IMR-90 (cell line): ENCODE results near the gene PALM. TPM values are rescaled to one million over a fixed set of nuclear protein-coding genes. Genes with fewer than 3 reads are reported as not detected.

Experiments used
- ATAC-seq: fragments of 200-7000 bp; cut with Tn5 transposase; 2 replicates; pipeline ENCODE4 v1.9.1; 2020; ENCODE audit warnings: low read depth, mild to moderate bottlenecking, moderate library complexity
- BruUV-seq: library from RNA; stranded (reverse); fragments of 400-500 nt; replicated peaks from 2 replicates; lab custom pipeline; 2021; lab: Mats Ljungman, UMichigan
- CTCF ChIA-PET: fragments of 300-600 bp; formaldehyde crosslinking; extraction: SDS; loops from one replicate; lab custom pipeline; 2021; ENCODE audit warnings: antibody characterized with exemption; lab: Yijun Ruan, JAX
- POLR2A ChIA-PET: fragments of 300-600 bp; sonication (Branson Sonifier 250); formaldehyde crosslinking; loops from one replicate; lab custom pipeline; 2022; ENCODE audit warnings: antibody characterized with exemption; ENCODE audit not compliant: unreplicated experiment; lab: Charles Lee
- DNase-seq: peaks from one replicate; pipeline ENCODE4 v3.0.0; 2013
- H2AFZ ChIP-seq: replicated peaks from 2 replicates; pipeline ENCODE3; 2013; ENCODE audit warnings: low read length, mild to moderate bottlenecking; ENCODE audit not compliant: poor library complexity
- H2AK5ac ChIP-seq: 2 replicates; pipeline ENCODE4 v1.6.1; 2013; ENCODE audit warnings: low read depth, low read length, inconsistent platforms
- H2AK9ac ChIP-seq: replicated peaks from 2 replicates; pipeline ENCODE3; 2013; ENCODE audit warnings: mild to moderate bottlenecking, low read depth, low read length, moderate library complexity; ENCODE audit not compliant: poor library complexity
- H2BK120ac ChIP-seq: 2 replicates; pipeline ENCODE4 v1.6.1; 2013; ENCODE audit warnings: low read depth, low read length, inconsistent platforms
- H2BK15ac ChIP-seq: 3 replicates; pipeline ENCODE4 v1.6.1; 2013; ENCODE audit warnings: low read depth, low read length, inconsistent platforms
- H2BK20ac ChIP-seq: 2 replicates; pipeline ENCODE4 v1.6.1; 2013; ENCODE audit warnings: low read depth, mild to moderate bottlenecking, inconsistent platforms, low read length, moderate library complexity
- H2BK5ac ChIP-seq: 2 replicates; pipeline ENCODE4 v1.6.1; 2013; ENCODE audit warnings: mild to moderate bottlenecking, low read depth, low read length, inconsistent platforms; ENCODE audit not compliant: poor library complexity, severe bottlenecking
- H3K14ac ChIP-seq: replicated peaks from 2 replicates; pipeline ENCODE4 v1.6.1; 2013; ENCODE audit warnings: low read depth, low read length, inconsistent platforms
- H3K18ac ChIP-seq: 2 replicates; pipeline ENCODE4 v1.6.1; 2013; ENCODE audit warnings: low read depth, low read length, control low read depth
- H3K23ac ChIP-seq: 2 replicates; pipeline ENCODE4 v1.6.1; 2013; ENCODE audit warnings: low read depth, low read length, inconsistent platforms
- H3K27ac ChIP-seq: 2 replicates; pipeline ENCODE4 v1.5.1; 2013; ENCODE audit warnings: mild to moderate bottlenecking, control low read depth, low read length; ENCODE audit not compliant: insufficient read depth
- H3K27me3 ChIP-seq: 2 replicates; pipeline ENCODE4 v1.6.1; 2013; ENCODE audit warnings: low read length; ENCODE audit not compliant: control insufficient read depth, insufficient read depth
- H3K36me3 ChIP-seq: 2 replicates; pipeline ENCODE4 v1.6.1; 2013; ENCODE audit warnings: low read length, mixed read lengths; ENCODE audit not compliant: control insufficient read depth, insufficient read depth
- H3K4ac ChIP-seq: 2 replicates; pipeline ENCODE4 v1.6.1; 2013; ENCODE audit warnings: low read depth, low read length, inconsistent platforms
- H3K4me1 ChIP-seq: 2 replicates; pipeline ENCODE4 v1.6.1; 2013; ENCODE audit warnings: low read length, mixed read lengths; ENCODE audit not compliant: control insufficient read depth, insufficient read depth
- H3K4me2 ChIP-seq: 2 replicates; pipeline ENCODE4 v1.6.1; 2013; ENCODE audit warnings: low read depth, mild to moderate bottlenecking, control low read depth, low read length, moderate library complexity
- H3K4me3 ChIP-seq: 2 replicates; pipeline ENCODE4 v1.5.1; 2013; ENCODE audit warnings: low read depth, mild to moderate bottlenecking, control low read depth, low read length, moderate library complexity; ENCODE audit not compliant: insufficient read depth
- H3K56ac ChIP-seq: 2 replicates; pipeline ENCODE4 v1.6.1; 2013; ENCODE audit warnings: low read length, inconsistent platforms; ENCODE audit not compliant: insufficient read depth; ENCODE audit errors: extremely low read depth
- H3K79me1 ChIP-seq, 2 experiments: 2 replicates each; pipeline ENCODE4 v1.6.1; 2013; ENCODE audit warnings: low read length in 2 of 2, inconsistent platforms in 1 of 2, low read depth in 1 of 2
- H3K9ac ChIP-seq: 2 replicates; pipeline ENCODE4 v1.6.1; 2013; ENCODE audit warnings: low read depth, low read length, control low read depth
- H3K9me1 ChIP-seq: 2 replicates; pipeline ENCODE4 v1.6.1; 2013; ENCODE audit warnings: low read length, inconsistent platforms; ENCODE audit not compliant: insufficient read depth
- H3K9me3 ChIP-seq: 2 replicates; pipeline ENCODE4 v1.6.1; 2013; ENCODE audit warnings: low read length; ENCODE audit not compliant: control insufficient read depth, insufficient read depth
- H4K20me1 ChIP-seq: 2 replicates; pipeline ENCODE4 v1.6.1; 2013; ENCODE audit warnings: low read length, inconsistent platforms; ENCODE audit not compliant: insufficient read depth
- H4K5ac ChIP-seq: 2 replicates; pipeline ENCODE4 v1.6.1; 2013; ENCODE audit warnings: mild to moderate bottlenecking, low read depth, low read length, control low read depth
- H4K8ac ChIP-seq, 2 experiments: 2 replicates each; pipeline ENCODE4 v1.6.1; 2013; ENCODE audit warnings: low read depth in 2 of 2, low read length in 2 of 2, control low read depth in 1 of 2, inconsistent platforms in 1 of 2
- H4K91ac ChIP-seq: 2 replicates; pipeline ENCODE4 v1.6.1; 2013; ENCODE audit warnings: low read depth, low read length, inconsistent platforms; ENCODE audit not compliant: insufficient read depth
- BHLHE40 ChIP-seq: fragments of 150-350 bp; IDR thresholded peaks from 2 replicates; pipeline ENCODE4 v1.6.1; 2016; ENCODE audit warnings: mild to moderate bottlenecking, low read depth, low read length
- CEBPB ChIP-seq: IDR thresholded peaks from 2 replicates; pipeline ENCODE4 v1.6.1; 2012; ENCODE audit warnings: low read depth, low read length, improper control_type of control experiment
- CHD1 ChIP-seq: IDR thresholded peaks from 2 replicates; pipeline ENCODE4 v1.6.1; 2012; ENCODE audit warnings: low read depth, low read length, improper control_type of control experiment
- CTCF ChIP-seq: conservative IDR thresholded peaks from 2 replicates; pipeline ENCODE4 v1.5.1; 2012; ENCODE audit warnings: mild to moderate bottlenecking, low read depth, low read length, improper control_type of control experiment
- ELK1 ChIP-seq: fragments of 150-350 bp; IDR thresholded peaks from 2 replicates; pipeline ENCODE4 v1.6.1; 2016; ENCODE audit warnings: low read depth, mild to moderate bottlenecking, low read length, moderate library complexity, borderline replicate concordance
- MXI1 ChIP-seq: IDR thresholded peaks from 2 replicates; pipeline ENCODE4 v1.6.1; 2012; ENCODE audit warnings: low read depth, mild to moderate bottlenecking, low read length, moderate library complexity, borderline replicate concordance
- NFE2L2 ChIP-seq: fragments of 150-350 bp; IDR thresholded peaks from 2 replicates; pipeline ENCODE4 v1.6.1; 2016; ENCODE audit warnings: low read depth, mild to moderate bottlenecking, low read length
- POLR2A ChIP-seq: IDR thresholded peaks from 2 replicates; pipeline ENCODE4 v1.6.1; 2012; ENCODE audit warnings: mild to moderate bottlenecking, low read depth, low read length
- RAD21 ChIP-seq: IDR thresholded peaks from 2 replicates; pipeline ENCODE4 v1.6.1; 2012; ENCODE audit warnings: low read length, improper control_type of control experiment
- RCOR1 ChIP-seq: IDR thresholded peaks from 2 replicates; pipeline ENCODE4 v1.6.1; 2012; ENCODE audit warnings: mild to moderate bottlenecking, low read length, improper control_type of control experiment; ENCODE audit not compliant: insufficient replicate concordance
- SMC3 ChIP-seq: fragments of 150-350 bp; IDR thresholded peaks from 2 replicates; pipeline ENCODE4 v1.6.1; 2016; ENCODE audit warnings: low read depth, mild to moderate bottlenecking, antibody characterized with exemption, low read length, moderate library complexity
- WGBS, 2 experiments: methylation state at CpG; one replicate each; pipeline versions ENCODE4 v1.1.5 to v1.1.7; 2013; ENCODE audit warnings: missing lambda C conversion rate in 2 of 2; ENCODE audit not compliant: insufficient read length in 1 of 2; ENCODE audit errors: extremely low coverage in 2 of 2; 5-methylcytosine and 5-hydroxymethylcytosine counted together
- dilution Hi-C: fragments of 300-500 bp; cut with HindIII; formaldehyde crosslinking; loops from one replicate; pipeline ENCODE4 v1.14.3; 2018; ENCODE audit warnings: low sequenced_read_pairs; ENCODE audit not compliant: unreplicated experiment
- in situ Hi-C: fragments of 300-500 bp; cut with MboI; formaldehyde crosslinking; loops from 3 replicates; pipeline ENCODE4 v1.14.3; 2019; ENCODE audit warnings: low sequenced_read_pairs, inconsistent platforms, mixed read lengths
- intact Hi-C: fragments of 100-400 bp; cut with micrococcal nuclease; formaldehyde crosslinking; loops from 2 replicates; pipeline ENCODE4 v1.10.0; 2022
- polyA plus RNA-seq, 3 experiments: library from polyadenylated mRNA; depleted of rRNA; stranded (reverse); fragments of >200 nt; gene quantifications; 2 replicates each; pipeline ENCODE4 v1.2.3, GENCODE V29; 2012; ENCODE audit warnings: low replicate concordance in 1 of 3
- total RNA-seq: library from RNA; depleted of rRNA; stranded (reverse); fragments of >200 nt; gene quantifications from 2 replicates; pipeline ENCODE4 v1.2.3, GENCODE V29; 2012
- TF ChIP-seq, protein P1 (sequence below): fragments of 150-350 bp; IDR thresholded peaks from 2 replicates; pipeline ENCODE4 v1.6.1; 2017; ENCODE audit warnings: mild to moderate bottlenecking, antibody characterized with exemption, low read length, low read depth

PALM gene
- total and polyA plus RNA-seq, 2 of the 4 experiments (the other 2 are of a cell fraction), result 2.2 to 7.4 TPM

DNA sequence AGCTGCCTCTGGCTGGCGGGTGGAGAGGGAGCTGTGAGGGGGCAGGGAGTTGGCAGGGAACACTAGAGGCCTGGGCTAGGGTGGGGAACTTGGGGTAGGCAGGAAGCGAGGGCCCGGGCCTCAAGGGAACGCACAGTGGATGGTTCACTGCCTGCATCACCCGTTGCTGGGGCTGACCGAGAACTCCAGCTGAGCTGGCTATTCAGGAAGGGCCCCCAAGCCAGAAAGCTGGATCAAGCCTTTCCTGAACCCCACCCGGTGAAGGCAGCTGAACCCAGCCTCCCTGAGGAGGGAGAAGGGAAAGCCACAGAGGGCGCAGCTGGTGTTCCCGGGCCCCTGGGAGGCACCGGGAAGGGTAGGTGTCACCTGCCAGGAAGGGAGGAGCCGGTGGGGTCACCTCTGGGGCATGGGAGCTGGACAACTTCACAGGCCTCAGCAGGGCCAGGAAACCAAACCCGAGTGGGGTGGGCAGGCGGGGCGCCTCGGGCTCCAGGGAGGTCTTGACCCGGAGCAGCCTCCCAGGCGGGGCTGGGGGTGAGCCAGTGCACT is 13.9 kb downstream of the PALM start:
- ChIA-PET CTCF (no interaction called here), POLR2A (no interaction called here)
- Histone ChIP-seq H4K91ac (no peak overlapping the region), H3K27ac (no peak overlapping the region), H2BK20ac (no peak overlapping the region), H3K9me3 (no peaks in the 10 kb centered on the region), H3K27me3 (peaks cover 2% of the 10 kb centered on the region; the same call in 1 of the 2 replicates), H3K14ac (no peak overlapping the region), H3K36me3 (peaks cover 12% of the 10 kb centered on the region; the same call in 1 of the 2 replicates), H3K23ac (no peak overlapping the region), H3K4ac (no peak overlapping the region), H2BK120ac (no peak overlapping the region), H4K8ac (no peak overlapping the region), H3K4me3 (no peak overlapping the region), H2BK15ac (no peak overlapping the region), H3K4me2 (no peak overlapping the region), H3K79me1 (no peaks in the 10 kb centered on the region; a peak in 1 of 4 replicates), H2BK5ac (no peak overlapping the region), H2AK5ac (no peak overlapping the region), H3K4me1 (peaks cover 4% of the 10 kb centered on the region; the same call in 1 of the 2 replicates), H3K18ac (no peak overlapping the region), H4K5ac (no peak overlapping the region), H3K56ac (no peak overlapping the region), H3K9ac (no peak overlapping the region), H2AFZ (no peak overlapping the region), H2AK9ac (no peak overlapping the region), H4K20me1 (no peaks in the 10 kb centered on the region), H3K9me1 (no peaks in the 10 kb centered on the region)
- intact Hi-C loops (no loop called here), in situ Hi-C loops (no loop called here), dilution Hi-C loops (no loop called here)
- DNase-seq, result no peak
- WGBS, 2 experiments, result 78% methylated on average over 11 of the region's 17 CpGs; no CpG with 5 or more reads in 1 of the 2 experiments
- no peak for ATAC-seq
- TF ChIP-seq, protein P1, sequence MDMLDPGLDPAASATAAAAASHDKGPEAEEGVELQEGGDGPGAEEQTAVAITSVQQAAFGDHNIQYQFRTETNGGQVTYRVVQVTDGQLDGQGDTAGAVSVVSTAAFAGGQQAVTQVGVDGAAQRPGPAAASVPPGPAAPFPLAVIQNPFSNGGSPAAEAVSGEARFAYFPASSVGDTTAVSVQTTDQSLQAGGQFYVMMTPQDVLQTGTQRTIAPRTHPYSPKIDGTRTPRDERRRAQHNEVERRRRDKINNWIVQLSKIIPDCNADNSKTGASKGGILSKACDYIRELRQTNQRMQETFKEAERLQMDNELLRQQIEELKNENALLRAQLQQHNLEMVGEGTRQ, result no peak
- TF ChIP-seq NFE2L2 (no peak), POLR2A (no peak), ELK1 (no peak), SMC3 (no peak), CHD1 (no peak), MXI1 (no peak), CTCF (no peak), CEBPB (no peak), RAD21 (no peak), BHLHE40 (no peak), RCOR1 (no peak)
- no TSS peak for BruUV-seq
